ENCODE measurements around the gene RAD54L.

DNA sequence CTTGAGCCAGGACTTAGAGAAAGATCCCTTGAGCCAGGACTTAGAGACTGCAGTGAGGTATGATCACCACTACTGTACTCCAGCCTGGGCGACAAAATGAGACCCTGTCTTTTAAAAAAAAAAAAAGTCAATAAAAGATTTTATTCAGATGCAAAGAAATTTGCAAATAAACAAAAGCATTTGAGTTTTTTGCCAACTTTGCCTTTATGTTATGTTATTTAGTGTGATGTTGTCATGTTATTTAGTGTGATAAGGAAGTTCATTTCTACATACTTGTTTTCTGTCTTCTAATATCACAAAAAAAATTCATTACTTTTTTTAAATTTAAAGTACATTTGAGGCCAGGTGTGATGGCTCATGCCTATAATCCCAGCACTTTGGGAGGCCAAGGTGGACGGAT, 9.0 kb downstream of the RAD54L start:
- no peak for TF ChIP-seq GATA3 (IDR thresholded peaks at IDR 0.05; ENCODE audit: low read depth, low read length)
- no peak for TF ChIP-seq GATA2 (IDR thresholded peaks at IDR 0.05; ENCODE audit: low read depth, low read length)
